ENCODE measurements around the gene SH3RF3. TPM values are rescaled to one million over a fixed set of nuclear protein-coding genes. Genes with fewer than 3 reads are reported as not detected.

The SH3RF3 gene
- total RNA-seq, 2 donors from 2014 or later, result 1.3 to 2.5 TPM

- Histone ChIP-seq H3K4me3 (no peak overlapping the region), H3K9ac (ENCODE audit: low read depth in 2 of 2, low read length in 2 of 2) (no peak overlapping the region), H3K27ac (no peak overlapping the region), H3K27me3 (no peaks in the 10 kb centered on the region), H3K36me3 (no peaks in the 10 kb centered on the region), H3K4me1 (no peaks in the 10 kb centered on the region), H3K9me3 (no peaks in the 10 kb centered on the region)
- intact Hi-C loops (cut with DNase I), result no loop called here
- TF ChIP-seq CTCF (IDR thresholded peaks at IDR 0.05), result no peak
- no peak for DNase-seq
Observed at GRCh38 chr2:109422758-109423500, 293.9 kb downstream of the SH3RF3 start.

GRCh38 chr2:109423556-109424359 is 294.8 kb downstream of the SH3RF3 start:
- H3K27me3 ChIP-seq, result no peaks in the 10 kb centered on the region
- TF ChIP-seq CTCF (IDR thresholded peaks at IDR 0.05), result no peak
- no peaks in the 10 kb centered on the region for H3K9me3 ChIP-seq
- no peak overlapping the region for H3K4me3 ChIP-seq
- intact Hi-C loops (cut with DNase I), result no loop called here
- no peaks in the 10 kb centered on the region for H3K4me1 ChIP-seq
- H3K36me3 ChIP-seq, result no peaks in the 10 kb centered on the region
- no peak overlapping the region for H3K9ac ChIP-seq (ENCODE audit: low read depth in 2 of 2, low read length in 2 of 2)
- no peak overlapping the region for H3K27ac ChIP-seq
- no peak for DNase-seq

- no peak for TF ChIP-seq CTCF (IDR thresholded peaks at IDR 0.05)
- Histone ChIP-seq H3K36me3 (no peaks in the 10 kb centered on the region), H3K4me3 (no peak overlapping the region), H3K9me3 (no peaks in the 10 kb centered on the region), H3K27me3 (no peaks in the 10 kb centered on the region), H3K4me1 (no peaks in the 10 kb centered on the region), H3K27ac (no peak overlapping the region), H3K9ac (ENCODE audit: low read depth in 2 of 2, low read length in 2 of 2) (no peak overlapping the region)
- intact Hi-C loops (cut with DNase I), result no loop called here
- DNase-seq, result no peak
Observed at GRCh38 chr2:109425411-109425810, 296.4 kb downstream of the SH3RF3 start.

GRCh38 chr2:109427661-109428091 is 298.7 kb downstream of the SH3RF3 start:
- H3K27me3 ChIP-seq, result no peaks in the 10 kb centered on the region
- intact Hi-C loops (cut with DNase I), result no loop called here
- no peak overlapping the region for H3K9ac ChIP-seq (ENCODE audit: low read depth in 2 of 2, low read length in 2 of 2)
- no peaks in the 10 kb centered on the region for H3K9me3 ChIP-seq
- no peak overlapping the region for H3K27ac ChIP-seq
- no peaks in the 10 kb centered on the region for H3K36me3 ChIP-seq
- no peak for TF ChIP-seq CTCF (IDR thresholded peaks at IDR 0.05)
- H3K4me3 ChIP-seq, result no peak overlapping the region
- no peak for DNase-seq
- no peaks in the 10 kb centered on the region for H3K4me1 ChIP-seq

- no peak for DNase-seq
- no peak for TF ChIP-seq CTCF (IDR thresholded peaks at IDR 0.05)
- Histone ChIP-seq H3K36me3 (no peaks in the 10 kb centered on the region), H3K27ac (no peak overlapping the region), H3K4me1 (no peaks in the 10 kb centered on the region), H3K9ac (ENCODE audit: low read depth in 2 of 2, low read length in 2 of 2) (no peak overlapping the region), H3K9me3 (no peaks in the 10 kb centered on the region), H3K27me3 (no peaks in the 10 kb centered on the region), H3K4me3 (no peak overlapping the region)
- intact Hi-C loops (cut with DNase I), result no loop called here
Observed at GRCh38 chr2:109428281-109428680, 299.3 kb downstream of the SH3RF3 start.
